Pancreas (tissue), 10 donors: ENCODE results near the gene CYP3A5. TPM values are rescaled to one million over a fixed set of nuclear protein-coding genes. Genes with fewer than 3 reads are reported as not detected.

Experiments used
- ATAC-seq, 4 donors: fragments of 200-7000 bp; cut with Tn5 transposase; one replicate each; pipeline versions ENCODE4 v1.8.0 to v1.9.1; 2020; ENCODE audit warnings: mild to moderate bottlenecking in 4 of 4, moderate library complexity in 4 of 4
- DNase-seq, 6 donors: peaks; one replicate each; pipeline ENCODE4 v3.0.0-alpha.2; 2020
- FAIRE-seq: peaks from 2 replicates; lab custom pipeline; 2012; peaks lifted over from hg19 to GRCh38; lab: Jason Lieb, UNC
- H3K27ac ChIP-seq, 4 donors: fragments of 200-600 bp; sonication (generic); 1 replicate in 3 of 4; 2 replicates in 1 of 4; pipeline versions ENCODE4 v1.5.0 to v1.8.0; 2020
- H3K27me3 ChIP-seq, 4 donors: fragments of 200-600 bp; one replicate each; pipeline ENCODE4 v1.8.0; 2021
- H3K36me3 ChIP-seq, 3 donors: fragments of 200-600 bp; sonication (generic) in 1 of 3; one replicate each; pipeline versions ENCODE4 v1.5.0 to v1.8.0; 2020 to 2021
- H3K4me1 ChIP-seq, 3 donors: fragments of 200-600 bp; one replicate each; pipeline ENCODE4 v1.8.0; 2021
- H3K4me3 ChIP-seq, 4 donors: fragments of 200-600 bp; sonication (generic) in 2 of 4; one replicate each; pipeline versions ENCODE4 v1.5.0 to v1.8.0; 2020 to 2021
- H3K9me3 ChIP-seq, 4 donors: fragments of 200-600 bp; one replicate each; pipeline ENCODE4 v1.8.0; 2021
- CTCF ChIP-seq, 4 donors: fragments of 200-600 bp; sonication (generic) in 3 of 4; IDR thresholded peaks; one replicate each; pipeline versions ENCODE4 v1.5.0 to v1.8.0; 2021; ENCODE audit warnings: antibody characterized with exemption in 4 of 4
- WGBS, 2 donors: extraction: QIAGEN DNeasy Blood & Tissue Kit; methylation state at CpG; one replicate each; pipeline ENCODE4 v1.1.7; 2013; 5-methylcytosine and 5-hydroxymethylcytosine counted together
- intact Hi-C, 3 donors: fragments of 100-400 bp; cut with DNase I; formaldehyde crosslinking; loops; one replicate each; pipeline versions ENCODE4 v1.11.1 to v1.14.2; 2022
- polyA plus RNA-seq, 2 donors: library from polyadenylated mRNA; stranded (reverse); fragments of 200-250 nt; gene quantifications; one replicate each; pipeline ENCODE4 v1.2.3, GENCODE V29; 2013
- total RNA-seq, 6 donors: library from RNA; stranded (reverse); fragmentation: NEBNext Ultra II Directional in 4 of 6; extraction: Animal tissue kit (Norgen Biotek cat#: 25700) in 4 of 6; gene quantifications; one replicate each; pipeline versions ENCODE4 v1.2.1 to v1.2.4, GENCODE V29; 2021 to 2023
- donor health status: healthy with polysubstance abuse.
- donor health status: DM: no; HTN: no; CAD: no; lungs with moderate emphysema.
- donor health status: DM: no; HTN: no; CAD: no.
- donor health status: control.
- donor health status: control.
- donor health status: Bipolar disorder and iron deficiency.
- donor health status: DM: yes; HTN: yes; CAD: no.
- donor health status: DM: no; HTN: no; CAD: no.
- donor health status: DM: no; HTN: no; CAD: no.
- donor health status: DM: yes; HTN: yes; CAD: no.

The CYP3A5 gene
- total and polyA plus RNA-seq, 8 donors, result 10.0 to 219 (median 58.0) TPM

- Histone ChIP-seq H3K4me3 (no peak overlapping the region), H3K27me3 (no peaks in the 10 kb centered on the region), H3K27ac (no peak overlapping the region), H3K36me3 (peaks cover 0 to 38% (median 19%) of the 10 kb centered on the region in 3 donors), H3K4me1 (no peaks in the 10 kb centered on the region), H3K9me3 (no peaks in the 10 kb centered on the region)
- FAIRE-seq (no peak), DNase-seq (peak in 2 of 6 donors; percentile 21 to 46), ATAC-seq (peak; percentile 79 to 92 (median 91))
- WGBS, 2 donors, result 41 to 42% methylated on average over 9 of the region's 9 CpGs
- TF ChIP-seq CTCF (IDR thresholded peaks at IDR 0.05), result peak in 2 of 4 donors; percentile 8 to 13
- intact Hi-C loops, result no loop called here
Observed at GRCh38 chr7:99631295-99632109, 48.3 kb downstream of the CYP3A5 start.

GRCh38 chr7:99629643-99630042, 50.2 kb downstream of the CYP3A5 start:
- Histone ChIP-seq H3K4me3 (no peak overlapping the region), H3K4me1 (no peaks in the 10 kb centered on the region), H3K27ac (no peak overlapping the region), H3K27me3 (no peaks in the 10 kb centered on the region), H3K9me3 (no peaks in the 10 kb centered on the region), H3K36me3 (peaks cover 0 to 55% (median 27%) of the 10 kb centered on the region in 3 donors)
- intact Hi-C loops, result no loop called here
- DNase-seq (no peak), ATAC-seq (no peak), FAIRE-seq (no peak)
- TF ChIP-seq CTCF (IDR thresholded peaks at IDR 0.05), result no peak
- WGBS, 2 donors, result 87 to 89% methylated on average over 20 of the region's 20 CpGs

- H3K4me3 ChIP-seq, result no peak overlapping the region
- DNase-seq (no peak), ATAC-seq (no peak), FAIRE-seq (no peak)
- H3K27me3 ChIP-seq, result no peaks in the 10 kb centered on the region
- 78 to 81% methylated on average over 14 of the region's 14 CpGs for WGBS, 2 donors
- no peak for TF ChIP-seq CTCF (IDR thresholded peaks at IDR 0.05)
- no peaks in the 10 kb centered on the region for H3K9me3 ChIP-seq
- H3K36me3 ChIP-seq, result peaks cover 0 to 63% (median 36%) of the 10 kb centered on the region in 3 donors
- intact Hi-C loops, result no loop called here
- H3K4me1 ChIP-seq, result no peaks in the 10 kb centered on the region
- no peak overlapping the region for H3K27ac ChIP-seq
Observed at GRCh38 chr7:99628471-99629465, 51.0 kb downstream of the CYP3A5 start.

GRCh38 chr7:99627513-99627912, 52.3 kb downstream of the CYP3A5 start:
- Histone ChIP-seq H3K27ac (no peak overlapping the region), H3K4me1 (no peaks in the 10 kb centered on the region), H3K9me3 (no peaks in the 10 kb centered on the region), H3K27me3 (no peaks in the 10 kb centered on the region), H3K36me3 (peaks cover 0 to 75% (median 42%) of the 10 kb centered on the region in 3 donors), H3K4me3 (no peak overlapping the region)
- WGBS, 2 donors, result 93 to 98% methylated on average over 11 of the region's 11 CpGs
- no peak for TF ChIP-seq CTCF (IDR thresholded peaks at IDR 0.05)
- DNase-seq (no peak), FAIRE-seq (no peak), ATAC-seq (no peak)
- intact Hi-C loops, result no loop called here
